Caki2 (cell line): ENCODE data around the gene ANKRD22. TPM values are rescaled to one million over a fixed set of nuclear protein-coding genes. Genes with fewer than 3 reads are reported as not detected.
"Not testable (repeated sequence)": the region's sequence is repeated elsewhere in the genome, so short reads cannot be mapped to it uniquely, and the experiment has no call there.

Experiments
- DNase-seq: peaks from one replicate; pipeline ENCODE4 v3.0.0-alpha.2; 2015; ENCODE audit warnings: low read depth
- in situ Hi-C: cut with HindIII; loops from 2 replicates; pipeline ENCODE4 v1.10.0; 2016; ENCODE audit warnings: low sequenced_read_pairs, low pct_unique_long_range_greater_than_20kb, mixed read lengths
- total RNA-seq: library from RNA; depleted of rRNA; stranded (reverse); fragments of >200 nt; shearing (Covaris generic); gene quantifications from 2 replicates; pipeline ENCODE4 v1.2.3, GENCODE V29; 2014; ENCODE audit warnings: low replicate concordance; rRNA removed

The ANKRD22 gene
- total RNA-seq: not detected in 2 replicates

DNA sequence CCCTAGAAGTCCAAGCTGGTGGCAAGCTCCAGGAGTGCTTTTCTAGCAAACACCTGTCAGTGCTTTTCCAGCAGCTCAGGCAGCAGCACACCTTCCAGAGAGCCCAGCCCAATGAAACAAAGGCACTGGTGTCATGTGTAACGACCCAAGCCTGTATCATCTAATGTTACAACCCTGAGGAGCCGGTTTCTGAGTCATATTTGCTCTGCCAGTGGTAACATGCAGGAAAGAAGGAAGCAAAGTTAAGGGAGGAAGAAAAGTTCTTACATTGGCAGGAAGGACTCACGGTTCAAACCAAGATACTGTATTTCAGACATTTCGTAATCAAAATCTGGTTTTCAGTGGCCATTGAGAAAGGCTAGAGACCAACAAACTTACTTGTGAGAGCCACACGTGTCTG lies at the start of gene ANKRD22:
ANKRD22 (minus strand) TSS at position 139 of the 400 bp plus-strand sequence. CDS start 237 bp downstream, outside the sequence.
- peak; percentile 46 for DNase-seq
- in situ Hi-C loops: no loop called here

DNA sequence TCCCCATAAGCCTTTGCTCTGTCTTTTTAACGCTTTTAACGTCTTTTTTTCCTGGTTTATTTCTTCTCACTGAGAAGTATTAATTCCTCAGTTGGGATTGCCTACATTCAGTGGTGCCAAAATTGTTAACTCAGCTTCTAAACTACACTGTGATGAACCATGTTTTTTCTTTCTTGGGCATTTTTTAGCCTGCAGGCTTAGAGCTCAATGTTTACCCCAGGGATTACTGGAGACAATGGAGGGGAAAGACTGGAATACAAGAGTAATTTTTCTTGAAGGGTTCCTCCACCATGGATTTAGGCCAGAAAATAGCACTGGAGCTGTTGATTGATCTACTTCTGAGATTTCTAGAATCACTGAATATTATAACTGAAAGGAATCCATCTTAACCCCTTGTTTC lies 48.2 kb upstream of the ANKRD22 start:
- in situ Hi-C loops: no loop called here

DNA sequence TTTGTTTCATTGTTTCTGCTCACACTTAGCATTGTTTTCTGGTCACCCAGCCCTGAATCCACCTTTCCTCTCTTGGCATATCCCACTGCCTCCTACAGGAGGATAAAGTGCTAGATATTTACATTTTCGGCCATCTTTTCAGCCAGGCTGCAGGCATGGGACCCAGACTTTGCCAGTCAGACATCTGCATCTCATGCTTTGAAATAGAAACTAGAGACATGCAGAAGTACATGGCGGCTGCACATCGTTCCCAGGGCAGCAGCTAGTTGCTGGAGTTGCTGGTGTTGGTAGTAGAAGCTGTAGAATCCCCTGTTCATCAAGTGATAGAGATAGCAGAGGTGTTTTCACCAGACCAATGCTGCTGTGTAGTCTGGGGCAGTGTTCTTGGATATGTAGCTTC lies 47.1 kb upstream of the ANKRD22 start:
- in situ Hi-C loops: no loop called here
- DNase-seq: no peak

More for the DNA sequence above, 48.2 kb upstream of the ANKRD22 start:
- no peak for DNase-seq

DNA sequence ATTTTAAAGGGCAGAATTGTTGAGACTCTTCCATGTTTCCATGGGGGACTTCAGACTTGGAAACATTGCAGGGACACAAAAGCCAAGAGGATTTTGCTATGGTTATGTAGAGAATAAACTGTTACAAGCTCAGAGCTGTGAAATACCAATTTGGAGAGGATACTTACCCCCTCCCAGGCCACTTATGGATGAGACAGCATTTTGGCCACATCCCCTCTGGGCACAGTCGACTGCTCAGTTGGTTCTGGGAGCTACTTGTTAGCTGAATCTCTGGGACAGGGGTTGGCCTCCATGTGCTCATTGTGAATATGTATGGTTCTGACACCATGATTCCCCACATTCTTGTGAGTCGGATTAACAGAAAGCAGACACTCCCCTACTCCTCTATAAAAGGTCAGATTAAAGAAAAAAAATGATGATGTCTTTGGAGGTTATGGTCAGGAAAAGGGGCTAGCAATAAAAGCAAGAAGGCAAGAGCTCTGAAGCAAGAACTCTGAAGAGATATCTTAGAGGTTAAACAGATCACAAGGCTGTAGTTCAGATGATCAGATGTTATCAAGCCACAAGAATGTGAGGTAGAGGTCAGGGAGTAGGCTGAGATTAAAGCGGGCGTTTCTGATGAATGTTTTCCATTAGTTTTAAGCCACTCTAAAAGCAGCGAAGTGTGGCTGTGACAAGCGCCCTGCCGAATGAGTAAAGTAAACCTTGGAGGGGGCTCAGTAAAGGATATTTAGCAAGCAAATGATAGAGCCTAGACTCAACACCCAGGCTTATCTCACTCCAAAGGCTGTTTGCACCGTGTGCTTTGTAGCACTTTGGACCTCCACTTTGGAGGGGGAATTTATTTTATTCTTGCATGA lies 45.6 kb upstream of the ANKRD22 start:
- peak; percentile 76 for DNase-seq
- in situ Hi-C loops: no loop called here

GRCh38 chr10:88896372-88896993 lies 44.8 kb upstream of the ANKRD22 start:
- in situ Hi-C loops: no loop called here
- peak; percentile 67 for DNase-seq

DNA sequence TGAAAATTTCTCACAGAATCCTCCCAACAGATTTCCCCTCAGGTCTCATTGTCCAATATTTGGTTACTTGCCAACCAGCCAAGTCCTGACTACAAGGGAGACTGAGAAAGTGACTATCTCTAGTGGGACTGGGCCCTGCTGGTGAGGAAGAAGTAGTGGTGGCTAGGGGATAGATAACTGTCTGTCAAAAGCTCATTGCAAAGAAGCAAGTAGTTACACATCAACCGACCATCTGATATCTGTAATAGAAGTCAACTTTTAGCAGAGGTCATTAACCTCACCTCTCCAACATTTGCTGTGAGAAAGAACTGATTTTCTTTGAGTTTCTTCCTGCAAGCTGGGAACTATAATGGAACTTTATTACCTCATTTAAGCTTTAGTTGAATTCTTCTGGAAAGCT lies 43.6 kb upstream of the ANKRD22 start:
- DNase-seq: peak; percentile 29
- in situ Hi-C loops: no loop called here

DNA sequence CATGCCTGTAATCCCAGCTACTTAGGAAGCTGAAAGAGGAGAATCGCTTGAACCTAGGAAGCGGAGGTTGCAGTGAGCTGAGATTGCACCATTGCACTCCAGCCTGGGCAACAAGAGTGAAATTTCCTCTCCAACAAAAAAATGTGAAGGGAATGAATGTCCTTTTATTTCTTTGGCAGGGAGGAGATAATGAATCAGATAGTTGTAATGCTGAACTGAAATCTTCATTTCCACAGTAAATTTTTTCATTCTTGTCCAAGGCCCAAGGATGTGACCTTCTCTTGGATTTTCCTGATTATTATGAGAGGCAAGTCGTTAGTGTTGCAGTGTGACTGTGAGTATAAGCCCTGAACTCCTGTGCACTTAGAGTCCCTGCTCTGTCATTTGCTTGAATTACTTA lies 42.0 kb upstream of the ANKRD22 start:
- in situ Hi-C loops: no loop called here
- DNase-seq: no peak

GRCh38 chr10:88892222-88892967 lies 40.8 kb upstream of the ANKRD22 start:
- no peak for DNase-seq
- in situ Hi-C loops: no loop called here

- in situ Hi-C loops: no loop called here
- no peak for DNase-seq
Measured at GRCh38 chr10:88890681-88891381, 39.2 kb upstream of the ANKRD22 start.

DNA sequence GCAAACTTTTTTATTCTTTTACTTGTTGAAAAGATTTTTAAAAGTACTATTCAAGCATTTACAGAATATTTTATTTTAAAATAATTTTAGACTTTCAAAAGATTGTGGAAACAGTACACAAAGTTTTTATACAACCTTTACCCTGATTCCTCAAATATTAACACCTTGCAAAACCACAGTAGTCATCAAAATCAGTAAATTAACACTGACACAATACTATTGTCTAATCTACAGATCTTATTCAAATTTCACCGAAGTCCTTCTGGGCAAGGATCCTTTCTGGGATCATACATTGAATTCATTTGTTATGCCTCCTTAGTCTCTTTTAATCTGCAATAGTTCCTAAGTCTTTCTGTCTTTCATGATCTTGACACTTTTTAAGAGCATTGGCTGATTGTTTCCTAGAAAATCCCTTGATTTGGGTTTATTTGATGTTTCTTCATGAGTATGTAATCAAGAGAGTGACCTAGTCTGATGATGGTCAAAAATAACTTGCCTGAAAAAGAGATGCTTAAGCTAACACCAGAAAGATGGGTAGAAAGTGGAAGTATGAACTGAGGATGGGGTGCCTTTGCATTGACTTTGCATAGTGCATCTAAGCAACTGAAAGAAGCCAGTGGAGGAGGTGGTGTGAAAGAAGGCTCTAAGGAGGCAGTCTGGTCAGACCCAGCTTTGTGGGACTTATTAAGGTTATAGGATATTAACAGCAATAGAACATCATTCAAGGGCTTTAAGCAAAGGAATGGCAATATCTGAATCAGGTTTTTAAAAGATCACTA lies 38.1 kb upstream of the ANKRD22 start:
- in situ Hi-C loops: no loop called here
- no peak for DNase-seq

DNA sequence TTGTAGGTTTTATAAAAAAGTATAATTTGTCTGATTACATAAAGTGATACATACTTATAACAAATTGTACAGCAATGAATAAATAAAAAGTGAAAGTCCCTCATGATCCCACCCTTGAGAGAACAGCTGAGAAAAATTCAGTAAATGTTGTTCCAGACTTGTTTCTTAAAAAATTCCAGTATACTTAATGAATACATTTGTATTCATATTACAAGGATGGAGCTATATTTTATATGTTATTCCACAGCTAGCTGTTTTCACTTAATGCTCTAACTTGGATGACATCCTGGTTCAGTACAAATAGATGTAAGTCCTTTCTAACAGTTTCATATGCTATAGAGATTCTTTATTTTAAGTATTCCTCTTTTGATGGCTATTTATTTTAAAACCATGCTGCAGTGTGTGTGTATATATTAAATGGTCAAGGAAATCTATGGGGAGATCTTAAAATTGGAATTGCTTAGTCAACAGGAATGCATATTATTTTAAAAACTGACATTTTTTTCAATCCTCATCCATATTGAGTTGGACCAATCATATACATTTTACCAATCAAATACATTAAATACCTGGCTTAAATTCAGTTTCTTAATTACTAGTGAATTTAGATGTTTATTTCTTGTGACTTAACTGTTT lies 37.3 kb upstream of the ANKRD22 start:
- DNase-seq: no peak
- in situ Hi-C loops: no loop called here

DNA sequence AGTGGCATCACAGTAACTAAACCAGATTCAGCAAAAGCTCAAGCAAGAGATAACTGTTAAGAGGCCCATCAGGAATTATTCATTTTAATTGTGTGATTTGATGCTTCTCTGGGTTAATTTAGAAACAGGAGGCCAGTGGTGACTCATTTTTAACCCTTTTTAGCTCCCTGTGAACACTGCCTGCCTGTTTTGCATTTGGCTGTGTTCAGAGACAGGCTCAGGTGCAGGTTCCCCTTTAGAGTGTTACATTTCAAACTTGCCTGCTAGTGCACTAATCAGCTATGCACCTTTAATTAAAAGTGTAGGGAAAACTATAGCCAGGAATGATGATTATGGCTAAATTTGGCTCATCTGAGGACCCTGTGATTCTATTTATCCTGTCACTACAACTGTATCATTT lies 34.9 kb upstream of the ANKRD22 start:
- in situ Hi-C loops: no loop called here
- no peak for DNase-seq

DNA sequence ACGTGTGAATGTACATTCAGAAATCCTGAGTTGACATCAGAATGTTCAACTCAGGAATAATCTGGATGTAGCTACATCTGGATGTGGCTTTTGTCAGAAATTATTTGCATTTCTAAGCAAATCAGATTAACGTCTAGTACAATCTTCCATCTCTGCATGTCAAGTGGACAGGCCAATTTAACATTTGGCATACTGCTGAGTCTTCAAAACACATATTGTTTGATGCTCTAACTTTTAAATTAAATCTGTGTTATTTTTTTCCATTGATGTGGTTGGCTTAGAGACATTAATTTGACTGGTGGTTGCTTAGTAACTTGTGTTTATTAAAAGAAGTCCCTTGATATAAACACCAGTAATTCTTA lies 31.8 kb upstream of the ANKRD22 start:
- in situ Hi-C loops: no loop called here
- no peak for DNase-seq

DNA sequence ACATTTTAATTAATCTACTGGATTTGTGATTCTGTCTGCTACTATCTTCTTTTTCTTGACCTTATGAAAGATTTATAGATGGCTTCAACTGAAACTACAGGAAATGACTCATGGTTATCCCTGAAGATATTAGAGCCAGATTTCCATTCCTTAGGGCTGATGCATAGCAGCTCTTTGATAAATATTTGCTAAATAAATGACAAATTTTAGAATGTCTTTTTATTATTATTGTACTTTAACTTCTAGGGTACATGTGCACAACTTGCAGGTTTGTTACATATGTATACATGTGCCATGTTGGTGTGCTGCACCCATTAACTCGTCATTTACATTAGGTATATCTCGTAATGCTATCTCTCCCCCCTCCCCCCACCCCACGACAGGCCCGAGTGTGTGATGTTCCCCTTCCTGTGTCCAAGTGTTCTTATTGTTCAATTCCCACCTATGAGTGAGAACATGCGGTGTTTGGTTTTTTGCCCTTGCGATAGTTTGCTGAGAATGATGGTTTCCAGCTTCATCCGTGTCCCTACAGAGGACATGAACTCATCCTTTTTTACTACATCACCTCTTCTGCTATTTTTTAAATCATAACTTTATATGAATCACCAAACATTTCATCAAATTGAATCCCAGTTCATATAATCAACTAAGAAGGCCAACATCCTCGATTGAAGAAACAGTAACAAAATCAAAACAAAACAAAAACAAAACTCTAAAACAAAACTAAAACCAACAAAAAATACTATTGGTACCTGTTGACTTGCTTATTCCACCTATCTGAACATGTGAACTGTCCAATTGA lies 31.2 kb upstream of the ANKRD22 start:
- DNase-seq: peak; percentile 59
- in situ Hi-C loops: not testable (repeated sequence)

DNA sequence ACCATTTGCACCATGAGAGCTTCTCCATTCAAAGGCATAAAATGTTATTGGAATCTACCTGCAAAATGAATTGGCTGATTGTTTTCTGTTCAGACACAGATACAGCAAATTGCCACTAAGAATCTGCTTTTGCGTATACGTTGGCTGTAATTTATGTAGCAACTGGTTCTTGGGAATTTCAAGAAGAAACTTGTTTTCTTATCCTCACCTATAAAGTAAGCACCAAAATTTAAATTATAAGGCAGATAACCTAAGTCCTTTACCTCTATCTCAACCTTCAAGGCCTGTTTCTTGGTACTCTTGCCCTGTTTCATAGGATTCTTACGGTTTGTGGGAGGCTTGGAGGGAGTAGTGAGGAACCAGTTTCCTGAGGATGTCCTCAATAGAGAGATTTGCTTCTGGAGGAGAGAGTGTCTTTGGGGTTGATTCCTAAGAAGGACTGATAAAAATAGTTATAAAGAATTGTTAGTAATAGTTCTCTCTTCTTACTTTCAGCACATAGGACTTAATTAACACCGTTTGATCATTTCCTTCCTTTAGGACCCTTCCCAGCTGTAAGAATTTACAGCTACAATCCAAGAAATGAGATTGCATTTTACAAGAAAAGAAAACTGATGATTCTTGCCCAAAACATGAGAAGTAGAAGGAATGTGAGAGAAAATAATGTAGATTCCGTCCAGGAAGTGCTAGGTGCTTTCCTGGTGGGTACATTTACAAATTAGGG lies 30.4 kb upstream of the ANKRD22 start:
- in situ Hi-C loops: no loop called here

GRCh38 chr10:88881320-88881719 lies 29.7 kb upstream of the ANKRD22 start:
- DNase-seq: peak; percentile 30
- in situ Hi-C loops: no loop called here

More for the DNA sequence above, 30.4 kb upstream of the ANKRD22 start:
- DNase-seq: peak; percentile 21
